Activated CD8-positive, alpha-beta memory T cell treated with anti-CD3 and anti-CD28 coated beads, Interleukin-2, amount 50 U/mL, for 24 hours (primary cell): ENCODE results near the gene FAU.
A peak's percentile ranks its signal among the peaks of the same experiment; 100 is the strongest.
"Not testable (repeated sequence)": the region's sequence is repeated elsewhere in the genome, so short reads cannot be mapped to it uniquely, and the experiment has no call there.

ENCODE experiments used
- DNase-seq: peaks from one replicate; pipeline ENCODE4 v3.0.0-alpha.2; 2020; ENCODE audit errors: extremely low read depth

FAU gene

DNA sequence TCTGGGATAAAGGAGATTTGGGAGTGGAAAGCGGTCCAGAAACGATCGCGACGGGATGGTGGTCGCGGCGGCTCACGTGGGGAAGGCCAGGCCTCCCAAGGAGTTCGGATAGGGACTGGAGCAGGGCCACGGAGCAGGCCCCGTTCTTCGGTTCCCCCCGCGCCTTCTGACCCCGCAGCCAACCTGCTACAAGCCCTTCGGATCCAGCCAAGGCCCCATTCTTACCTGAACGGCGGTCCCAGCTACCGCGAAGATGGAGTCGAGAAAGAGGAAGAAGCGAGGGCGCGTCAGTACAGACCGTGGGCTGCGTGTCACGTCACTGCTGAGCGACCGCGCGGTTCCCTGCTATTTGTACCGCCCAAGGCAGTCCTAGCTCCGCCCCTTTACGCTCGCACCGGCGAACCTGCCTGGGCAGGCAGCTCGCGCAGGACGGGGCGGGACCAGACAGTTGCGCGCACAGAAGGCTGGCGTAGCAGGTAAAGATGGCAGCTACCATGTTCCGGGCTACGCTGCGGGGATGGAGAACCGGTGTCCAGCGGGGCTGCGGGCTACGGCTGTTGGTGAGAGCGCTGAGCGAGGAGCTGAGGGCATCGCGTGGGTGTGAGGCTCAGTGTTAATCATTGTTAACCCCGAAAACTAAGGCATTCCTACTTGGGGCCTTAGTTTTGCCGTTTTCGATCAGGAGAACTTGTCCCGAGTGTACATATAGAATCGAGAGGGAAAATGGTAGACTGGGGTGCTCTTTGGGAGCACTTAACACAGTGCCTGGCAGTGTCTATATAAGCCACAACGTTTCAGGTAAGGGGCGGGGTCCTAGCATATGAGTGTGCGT is at the start of gene FAU, which contains the start of gene MRPL49:
Gene FAU (minus strand): TSS at position 270 of the 832 bp plus-strand sequence. CDS start 321 bp downstream, outside the sequence.
Gene MRPL49 (plus strand): TSS at position 457 of the 832 bp plus-strand sequence. CDS start 26 bp downstream, at position 483.
- peak; percentile 96 for DNase-seq

DNA sequence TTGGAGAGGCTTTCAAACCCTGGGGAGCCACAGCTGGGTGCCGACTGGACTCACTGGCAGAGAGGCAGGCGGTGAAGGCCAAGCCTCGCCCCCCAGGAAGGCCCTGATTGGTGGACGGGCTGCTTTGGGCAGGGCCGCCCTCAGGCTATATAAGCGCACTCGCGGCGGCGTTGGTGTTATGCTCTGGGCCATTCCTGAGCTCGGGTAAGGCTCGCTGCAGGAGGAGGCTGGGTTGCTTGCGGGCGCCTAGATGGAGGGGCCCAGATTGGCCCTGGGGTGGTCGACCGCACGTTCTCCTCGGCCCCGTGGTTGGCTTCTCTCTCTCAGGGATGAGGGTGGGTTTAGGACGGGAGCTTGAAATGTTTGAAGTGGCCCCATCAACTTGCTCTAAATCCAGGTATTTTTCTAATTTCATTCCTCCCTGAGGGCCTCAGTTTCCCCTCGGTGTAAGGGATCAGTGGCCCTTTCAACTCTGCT is 48.2 kb upstream of the FAU start, which contains the start of gene SPDYC:
Gene SPDYC (plus strand): TSS at position 176 of the 477 bp plus-strand sequence. CDS start 1,125 bp downstream, outside the sequence.
- no peak for DNase-seq

DNA sequence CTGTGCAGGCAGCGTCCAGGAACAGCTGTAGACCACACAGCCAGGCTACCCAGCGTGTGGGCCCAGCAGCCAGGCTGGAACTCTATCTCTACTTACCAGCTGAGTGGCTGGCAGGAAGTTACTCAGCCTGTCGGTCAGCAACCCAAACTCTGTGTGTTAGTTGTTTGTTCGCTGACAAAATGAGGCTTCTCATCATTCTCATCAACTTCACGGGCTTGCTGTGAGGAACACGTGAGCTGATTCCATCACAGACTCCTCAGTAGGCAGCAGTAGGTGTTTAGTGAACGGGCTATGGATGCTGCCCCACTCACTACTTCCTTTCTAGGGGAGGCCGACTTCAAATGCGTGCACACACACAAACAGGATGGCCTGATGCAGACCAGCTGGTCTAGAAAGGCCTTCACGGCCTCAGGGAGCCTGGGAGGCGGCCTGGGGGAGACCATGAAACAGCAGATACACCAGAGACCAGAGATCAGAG is 47.3 kb upstream of the FAU start:
- DNase-seq = no peak

DNA sequence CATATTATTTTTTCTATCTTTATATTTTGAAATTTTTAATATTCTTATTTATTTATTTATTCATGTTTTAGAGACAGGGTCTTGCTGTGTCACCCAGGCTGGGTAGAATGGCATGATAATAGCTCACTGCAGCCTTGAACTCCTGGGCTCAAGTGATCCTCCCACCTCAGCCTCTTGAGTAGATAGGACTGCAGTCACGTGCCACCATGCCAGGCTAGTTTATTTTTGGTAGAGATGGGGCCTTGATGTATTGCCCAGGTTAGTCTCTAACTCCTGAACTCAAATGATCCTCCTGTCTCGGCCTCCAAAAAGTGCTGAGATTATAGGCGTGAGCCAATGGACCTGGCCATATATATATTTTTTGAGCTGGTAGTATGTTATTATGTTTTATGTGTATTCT is 45.7 kb upstream of the FAU start:
- no peak for DNase-seq

DNA sequence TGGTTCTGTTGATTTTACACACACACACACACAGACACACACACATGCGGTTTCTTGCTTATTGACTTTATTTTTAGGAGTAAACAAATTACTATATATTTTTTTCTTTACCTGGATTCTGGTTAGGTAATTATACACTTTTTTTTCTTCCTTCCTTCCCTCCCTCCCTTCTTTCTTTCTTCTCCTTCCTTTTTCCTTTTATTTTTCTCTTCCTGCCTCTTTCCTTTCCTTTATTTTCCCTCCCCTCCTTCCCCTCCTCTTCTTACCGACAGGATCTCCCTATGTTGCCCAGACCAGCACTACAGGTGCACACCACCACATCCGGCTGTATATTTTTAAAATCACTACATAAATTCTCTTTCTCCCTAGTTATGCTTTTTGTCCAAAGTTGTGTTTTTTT is 45.0 kb upstream of the FAU start:
- no peak for DNase-seq

DNA sequence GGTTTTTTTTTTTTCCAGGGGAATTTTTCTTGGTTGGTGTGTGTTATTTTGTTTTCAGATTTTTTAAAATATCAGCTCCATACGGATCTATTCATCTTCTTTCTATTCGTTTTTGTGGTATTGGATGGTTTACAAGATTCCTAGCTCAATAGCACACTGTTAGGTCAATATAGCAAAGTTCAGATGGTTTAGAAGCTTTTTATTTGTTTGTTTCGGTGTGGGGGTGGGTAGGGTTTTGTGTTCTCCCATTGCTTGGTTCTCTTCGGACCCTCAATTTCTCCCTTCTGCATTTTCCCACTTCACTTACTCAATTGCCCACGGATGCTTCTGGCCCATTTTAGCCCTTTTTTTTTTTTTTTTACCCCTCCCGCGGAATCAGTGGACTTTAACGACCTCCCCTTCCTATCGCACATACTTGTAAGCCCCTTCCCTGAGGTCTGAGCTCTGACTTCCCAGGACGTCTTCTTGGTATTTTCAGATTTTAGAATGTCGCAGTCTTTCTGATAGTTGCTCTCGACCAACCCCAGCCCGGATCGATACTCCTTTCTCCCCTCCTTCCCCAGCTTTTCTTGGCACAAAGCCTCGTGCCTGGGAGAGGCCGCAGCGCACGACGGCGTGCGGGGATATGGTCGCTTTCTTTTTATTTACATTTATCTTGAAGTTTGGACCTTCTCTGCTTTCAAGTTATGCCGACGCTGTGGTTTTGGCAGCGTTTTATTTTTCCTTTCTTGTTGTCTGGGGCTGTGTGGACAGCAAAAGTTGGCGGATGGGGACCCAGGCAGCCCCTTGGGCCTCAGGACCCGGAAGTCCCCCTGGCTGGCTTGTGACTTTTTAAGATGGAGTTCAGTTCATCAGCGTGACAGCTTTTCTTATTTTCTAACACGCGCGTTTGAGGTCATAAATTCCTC is 43.7 kb upstream of the FAU start:
- no peak for DNase-seq

DNA sequence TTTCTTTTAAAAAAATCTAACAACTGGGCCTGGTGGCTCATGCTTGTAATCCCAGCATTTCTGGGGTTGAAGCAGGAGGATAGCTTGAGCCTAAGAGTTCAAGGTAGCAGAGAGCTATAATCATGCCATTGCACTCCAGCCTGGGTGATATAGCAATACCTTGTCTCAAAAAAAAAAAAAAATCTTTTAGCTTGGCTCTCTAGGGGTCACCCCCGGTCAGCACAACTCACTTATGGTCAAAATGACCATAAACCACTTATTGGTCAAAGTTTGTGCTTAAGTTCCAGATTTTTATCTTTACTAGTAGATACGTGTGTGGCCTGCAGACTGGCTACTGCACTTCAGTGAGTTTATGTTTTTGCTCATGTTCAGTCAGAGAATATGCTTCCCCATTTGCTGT is 41.8 kb upstream of the FAU start:
- DNase-seq = no peak

DNA sequence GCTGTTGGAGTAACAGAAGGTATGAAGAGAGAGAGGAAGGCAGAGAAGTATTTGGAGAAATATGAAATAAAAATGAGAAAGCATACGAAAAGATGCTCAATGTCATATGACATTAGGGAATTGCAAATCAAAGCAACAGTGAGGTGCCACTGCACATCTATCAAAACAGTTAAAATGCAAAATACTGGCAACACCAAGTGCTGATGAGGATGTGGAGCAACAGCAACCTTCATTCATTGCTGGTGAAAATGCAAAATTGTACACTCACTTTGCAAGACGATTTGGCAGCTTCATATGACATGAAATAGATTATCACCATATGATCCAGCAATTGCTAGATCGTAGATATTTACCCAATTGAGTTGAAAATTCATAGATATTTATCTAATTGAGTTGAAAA is 38.7 kb upstream of the FAU start:
- DNase-seq = no peak

DNA sequence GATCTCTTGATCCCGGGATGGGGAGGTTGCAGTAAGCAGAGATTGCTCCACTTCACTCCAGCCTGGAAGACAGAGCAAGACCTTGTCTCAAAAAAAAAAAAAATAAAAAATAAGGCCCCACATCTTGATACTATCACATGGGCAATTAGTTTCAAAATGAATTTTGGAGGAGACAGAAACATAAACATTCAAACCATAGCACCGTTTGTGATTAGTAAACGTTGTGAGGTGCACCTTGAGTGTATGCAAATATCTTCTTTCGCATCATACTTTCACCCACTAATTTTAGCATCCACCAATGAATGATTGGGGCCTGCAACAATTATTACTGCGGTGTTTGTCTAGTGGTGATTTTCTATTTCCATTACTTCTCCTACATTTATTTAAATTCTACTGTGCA is 37.1 kb upstream of the FAU start:
- DNase-seq = no peak

DNA sequence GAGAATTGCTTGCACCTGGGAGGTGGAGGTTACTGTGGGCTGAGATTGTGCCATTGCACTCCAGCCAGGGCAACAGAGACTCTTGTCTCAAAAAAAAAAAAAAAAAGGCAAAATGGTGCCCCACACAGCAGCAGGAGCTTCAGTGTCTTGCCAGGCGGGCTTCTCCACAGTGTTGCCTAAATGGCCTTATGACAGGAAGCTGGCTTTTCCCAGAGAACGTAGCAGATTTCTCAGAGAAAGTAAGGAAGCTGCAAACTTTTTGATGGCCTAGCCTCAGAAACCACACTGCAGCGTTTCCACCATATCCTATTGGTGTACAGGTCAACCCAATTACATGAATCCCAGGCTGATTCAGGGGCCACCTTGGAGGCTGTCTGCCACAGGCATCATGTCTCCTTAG is 35.4 kb upstream of the FAU start:
- DNase-seq = no peak

DNA sequence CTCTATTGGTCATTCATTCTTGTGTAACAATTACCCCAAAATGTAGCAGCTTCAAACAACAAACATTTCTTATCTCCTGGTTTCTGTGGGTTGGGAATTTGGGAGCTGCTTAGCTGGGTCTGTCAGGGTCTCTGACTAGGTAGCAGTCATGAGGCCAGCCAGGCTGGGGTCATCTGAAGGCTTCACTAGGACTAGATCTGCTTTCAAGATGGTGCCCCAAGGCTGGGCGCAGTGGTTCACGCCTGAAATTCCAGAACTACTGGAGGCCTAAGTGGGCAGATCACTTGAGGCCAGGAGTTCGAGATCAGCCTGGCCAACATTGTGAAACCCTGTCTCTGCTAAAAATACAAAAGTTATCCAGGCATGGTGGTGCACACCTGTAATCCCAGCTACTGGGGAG is 35.0 kb upstream of the FAU start:
- no peak for DNase-seq

DNA sequence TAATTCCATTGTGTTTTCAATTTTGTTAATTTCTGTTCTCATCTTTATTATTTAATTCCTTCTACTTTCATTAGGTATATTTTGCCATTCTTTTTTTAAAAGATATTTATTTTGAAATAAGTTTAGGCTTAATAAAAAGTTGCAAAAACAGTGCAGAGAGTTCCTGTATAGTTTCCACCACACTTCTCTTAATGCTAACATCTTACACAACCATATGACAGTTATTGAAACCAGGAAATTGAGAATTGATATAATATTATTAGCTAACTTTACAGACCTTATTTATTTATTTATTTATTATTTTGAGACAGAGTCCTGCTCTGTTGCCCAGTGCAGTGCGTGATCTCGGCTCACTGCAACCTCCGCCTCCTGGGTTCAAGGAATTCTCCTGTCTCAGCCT is 34.3 kb upstream of the FAU start:
- no peak for DNase-seq

DNA sequence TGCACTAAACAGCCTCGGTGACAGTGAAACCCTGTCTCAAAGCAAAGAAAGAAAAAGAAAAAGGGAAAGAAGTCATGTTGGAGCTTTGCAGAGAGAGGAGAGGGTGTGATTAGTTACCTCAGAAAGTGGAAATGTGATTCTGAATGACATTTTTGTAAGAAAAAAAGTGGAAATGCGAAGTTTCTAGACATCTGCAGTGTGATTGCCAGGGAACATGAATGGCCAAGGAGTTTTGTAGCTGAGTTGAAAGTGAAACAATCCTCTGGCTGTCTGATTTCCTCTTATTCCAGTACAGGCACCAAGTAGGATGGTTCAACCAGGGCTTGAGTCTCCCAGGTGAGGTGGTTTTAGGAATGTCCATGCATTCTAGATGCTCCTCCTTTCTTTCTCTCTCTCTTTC is 30.2 kb upstream of the FAU start:
- DNase-seq = no peak

DNA sequence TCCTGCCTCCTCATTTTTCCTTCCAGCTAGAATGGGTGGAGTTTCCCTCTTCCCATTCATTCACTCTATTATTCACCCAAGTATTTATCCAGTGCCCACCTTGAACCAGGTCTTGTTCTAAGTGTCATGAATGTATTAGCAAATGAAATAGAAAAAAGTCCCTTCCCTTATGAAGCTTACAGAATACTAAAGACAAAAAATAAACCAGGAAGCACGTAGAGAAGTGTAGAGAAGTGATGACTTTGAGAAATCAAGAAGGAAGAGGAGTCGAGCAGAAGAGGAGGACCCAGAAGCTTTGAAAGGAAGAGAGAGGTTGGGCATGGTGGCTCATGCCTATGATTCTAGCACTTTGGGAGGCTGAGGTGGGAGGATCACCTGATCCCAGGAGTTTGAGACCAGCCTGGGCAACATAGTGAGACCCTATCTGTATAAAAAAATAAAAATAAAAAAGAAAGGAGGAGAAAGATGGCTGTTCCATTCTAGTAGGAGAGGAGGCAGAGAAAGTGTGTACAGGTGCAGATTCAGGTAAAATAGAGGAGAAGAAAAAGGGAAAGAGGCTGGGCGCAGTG is 29.5 kb upstream of the FAU start:
- no peak for DNase-seq

DNA sequence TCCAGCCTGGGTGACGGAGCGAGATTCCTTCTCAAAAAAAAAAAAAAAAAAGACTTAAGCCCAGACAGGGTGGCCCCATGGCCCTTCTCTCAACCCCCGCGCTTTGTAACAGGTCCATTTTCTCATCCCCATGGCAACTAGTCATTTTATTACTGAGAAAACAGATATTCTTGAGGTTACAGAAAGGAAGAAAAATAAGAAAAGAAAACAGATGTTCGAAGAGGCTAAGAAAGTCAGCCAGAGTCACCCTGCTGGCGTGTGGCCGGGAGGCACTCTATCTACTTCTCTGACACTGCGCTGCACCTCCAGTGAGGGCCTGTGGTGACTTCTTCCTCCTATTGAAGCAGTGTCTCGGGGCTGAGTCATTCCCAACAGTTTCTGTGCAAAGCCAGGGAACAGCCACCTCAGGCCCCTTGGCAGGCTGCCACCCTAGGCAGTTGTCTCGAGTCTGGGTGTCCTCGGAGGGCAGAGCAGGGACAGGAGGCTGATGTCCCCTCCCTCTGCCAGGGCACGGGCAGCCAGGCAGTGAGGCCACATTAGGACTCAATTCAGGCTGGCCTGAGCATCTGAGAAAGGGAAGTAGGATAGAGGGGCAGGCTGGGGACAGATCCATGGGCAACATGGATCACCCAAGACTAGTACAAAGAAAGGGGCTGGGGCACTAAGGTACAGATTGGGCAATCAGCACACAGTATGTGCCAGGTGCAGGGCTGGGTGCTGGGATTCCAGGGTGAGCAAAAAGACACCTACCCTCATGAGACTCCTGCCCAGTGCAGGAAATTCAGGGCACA is 28.8 kb upstream of the FAU start:
- DNase-seq = no peak

DNA sequence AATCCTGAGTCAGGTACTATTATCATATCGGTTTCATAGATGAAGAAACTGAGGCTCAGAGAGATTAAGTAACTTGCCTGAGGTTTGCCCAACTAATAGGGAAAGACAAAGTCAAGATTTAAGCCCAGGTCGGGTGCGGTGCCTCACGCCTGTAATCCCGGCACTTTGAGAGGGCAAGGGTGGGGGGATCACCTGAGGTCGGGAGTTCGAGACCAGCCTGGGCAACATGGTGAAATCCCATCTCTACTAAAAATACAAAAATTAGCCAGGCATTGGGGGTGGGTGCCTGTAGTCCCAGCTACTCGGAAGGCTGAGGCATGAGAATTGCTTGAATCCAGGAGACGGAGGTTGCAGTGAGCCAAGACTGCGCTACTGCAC is 28.2 kb upstream of the FAU start:
- not testable (repeated sequence) for DNase-seq

DNA sequence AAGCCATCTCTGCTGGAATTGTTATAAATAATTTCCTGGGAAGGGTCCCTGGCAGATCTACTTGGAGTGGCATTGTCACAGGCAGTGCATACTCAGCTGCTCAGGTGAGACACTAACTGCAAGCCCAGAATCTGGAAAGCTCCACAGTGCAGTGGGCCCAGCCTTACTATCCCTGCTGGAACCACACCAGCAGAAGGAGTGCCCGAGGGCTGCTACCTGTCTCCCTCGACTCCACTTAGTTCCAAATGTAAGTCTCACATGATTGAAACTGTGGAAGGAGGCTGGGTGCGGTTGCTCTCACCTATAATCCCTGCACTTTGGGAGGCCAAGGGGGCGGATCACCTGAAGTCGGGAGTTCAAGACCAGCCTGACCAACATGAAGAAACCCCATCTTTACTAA is 26.7 kb upstream of the FAU start:
- no peak for DNase-seq

DNA sequence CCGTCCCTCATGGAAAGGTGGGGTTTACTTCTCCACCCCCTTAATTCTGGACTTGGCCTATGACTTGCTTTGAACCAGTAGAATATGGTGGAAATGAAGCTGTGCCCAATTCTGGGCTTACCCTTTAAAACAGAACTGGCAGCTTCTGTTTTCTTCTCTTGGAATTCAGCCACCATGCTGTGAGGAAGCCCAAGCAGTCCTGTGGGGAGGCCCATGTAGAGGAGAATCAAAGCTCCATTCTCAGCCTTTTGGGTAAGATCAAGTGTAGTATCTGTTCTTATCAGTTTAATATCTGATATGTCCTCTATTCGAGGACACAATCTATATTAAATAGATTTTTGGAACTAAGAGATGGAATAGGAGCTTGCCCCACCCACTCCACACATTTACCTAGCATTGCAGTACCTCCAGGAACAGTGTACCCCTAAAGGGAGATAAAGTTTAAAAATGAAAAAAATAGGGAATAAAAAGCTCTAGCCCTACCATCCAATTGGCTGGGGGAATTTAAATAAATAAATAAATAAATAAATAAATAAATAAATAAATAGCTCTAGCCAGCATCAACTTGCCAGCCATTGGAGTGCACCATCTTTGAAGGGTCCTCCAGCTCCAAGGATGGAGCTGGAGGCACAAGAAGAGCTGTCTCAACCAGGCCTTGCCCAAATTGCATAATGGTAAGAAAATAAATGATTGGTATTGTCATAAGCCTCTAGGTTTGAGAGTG is 25.6 kb upstream of the FAU start:
- DNase-seq = no peak

DNA sequence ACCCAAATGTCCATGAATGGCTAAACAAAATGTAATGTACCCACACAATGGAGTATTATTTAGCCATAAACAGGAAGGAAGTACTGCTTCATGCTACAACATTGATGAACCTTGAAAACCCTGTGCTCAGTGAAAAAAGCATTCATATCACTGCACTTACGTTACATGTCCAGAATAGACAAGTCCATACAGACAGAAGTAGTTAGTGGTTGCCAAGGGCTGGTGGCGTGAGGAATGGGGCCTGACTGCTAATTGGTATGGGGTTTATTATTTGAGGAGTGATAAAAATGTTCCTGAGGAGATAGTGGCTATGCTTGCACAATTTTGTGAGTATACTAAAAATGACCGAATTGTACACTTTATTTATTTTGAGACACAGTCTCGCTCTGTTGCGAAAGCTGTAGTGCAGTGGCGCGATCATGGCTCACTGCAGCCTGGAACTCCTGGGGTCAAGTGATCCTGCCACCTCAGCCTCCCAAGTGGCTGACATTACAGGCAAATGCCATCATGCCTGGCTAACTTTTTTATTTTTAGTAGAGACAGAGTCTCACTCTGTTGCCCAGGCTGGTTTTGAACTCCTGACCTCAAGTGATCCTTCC is 20.1 kb upstream of the FAU start:
- no peak for DNase-seq

DNA sequence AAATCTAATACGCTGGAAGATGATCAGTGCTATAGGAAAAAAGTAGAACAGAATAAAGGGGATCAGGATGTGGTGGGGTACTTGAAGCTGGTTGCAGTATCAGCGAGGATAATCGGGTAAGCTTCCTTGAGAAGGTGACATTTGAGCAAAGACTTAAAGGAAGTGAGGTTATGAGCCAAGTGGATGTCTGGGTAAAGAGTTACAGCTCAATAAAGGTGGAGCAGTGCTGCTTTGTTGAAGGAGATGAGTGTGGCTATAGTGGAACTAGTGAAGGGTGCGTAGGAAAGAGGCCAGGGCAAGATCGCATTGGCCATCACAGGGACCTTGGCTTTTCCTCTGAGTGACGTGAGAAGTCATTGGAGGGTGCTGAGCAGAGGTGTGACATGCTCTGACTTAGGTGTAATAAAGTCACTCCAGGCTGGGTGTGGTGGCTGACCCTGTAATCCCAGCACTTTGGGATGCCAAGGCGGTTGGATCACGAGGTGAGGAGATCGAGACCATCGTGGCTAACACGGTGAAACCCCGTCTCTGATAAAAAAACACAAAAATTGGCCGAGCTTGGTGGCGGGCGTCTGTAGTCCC is 14.7 kb upstream of the FAU start:
- DNase-seq = no peak
